Spleen (tissue), 11 donors: ENCODE measurements around the gene CEACAM4. TPM values are rescaled to one million over a fixed set of nuclear protein-coding genes. Genes with fewer than 3 reads are reported as not detected.

Experiments used
- DNase-seq: peaks from one replicate; pipeline ENCODE4 v3.0.0-alpha.2; 2020
- H3K27ac ChIP-seq, 8 donors: fragments of 200-600 bp; sonication (generic) in 7 of 8; 1 replicate in 4 of 8; 2 replicates in 4 of 8; pipeline versions ENCODE4 v1.5.0 to v1.8.0; 2016 to 2021; ENCODE audit warnings: inconsistent platforms in 4 of 8, mild to moderate bottlenecking in 4 of 8, moderate library complexity in 1 of 8
- H3K27me3 ChIP-seq, 7 donors: fragments of 200-600 bp; sonication (generic) in 6 of 7; replicated peaks in 1 of 7; 1 replicate in 4 of 7; 2 replicates in 3 of 7; pipeline versions ENCODE4 v1.5.0 to v1.8.0; 2016 to 2021; ENCODE audit warnings: inconsistent platforms in 3 of 7, mild to moderate bottlenecking in 1 of 7
- H3K36me3 ChIP-seq, 6 donors: fragments of 200-600 bp; sonication (generic) in 5 of 6; 1 replicate in 4 of 6; 2 replicates in 2 of 6; pipeline versions ENCODE4 v1.5.0 to v1.8.0; 2016 to 2021; ENCODE audit warnings: inconsistent platforms in 2 of 6
- H3K4me1 ChIP-seq, 6 donors: fragments of 200-600 bp; sonication (generic) in 5 of 6; 1 replicate in 3 of 6; 2 replicates in 3 of 6; pipeline versions ENCODE4 v1.5.0 to v1.8.0; 2016 to 2021; ENCODE audit warnings: inconsistent platforms in 3 of 6
- H3K4me3 ChIP-seq, 8 donors: fragments of 200-600 bp; sonication (generic) in 7 of 8; 1 replicate in 4 of 8; 2 replicates in 4 of 8; pipeline versions ENCODE4 v1.5.0 to v1.8.0; 2016 to 2021; ENCODE audit warnings: inconsistent platforms in 4 of 8, mild to moderate bottlenecking in 4 of 8, moderate library complexity in 2 of 8
- H3K9me3 ChIP-seq, 8 donors: fragments of 200-600 bp; sonication (generic) in 7 of 8; 1 replicate in 4 of 8; 2 replicates in 4 of 8; pipeline versions ENCODE4 v1.5.0 to v1.8.0; 2016 to 2021; ENCODE audit warnings: inconsistent platforms in 4 of 8
- POLR2A ChIP-seq, 3 donors: fragments of 450-650 bp; IDR thresholded peaks; one replicate each; pipeline ENCODE4 v1.5.1; 2017; ENCODE audit warnings: antibody characterized with exemption in 3 of 3, mild to moderate bottlenecking in 1 of 3
- POLR2AphosphoS5 ChIP-seq, 3 donors: sonication (generic); formaldehyde crosslinking; IDR thresholded peaks; one replicate each; pipeline ENCODE4 v1.5.1; 2017; ENCODE audit warnings: antibody characterized with exemption in 3 of 3
- whole genome bisulfite sequencing, 5 donors: extraction: QIAGEN DNeasy Blood & Tissue Kit in 3 of 5; methylation state at CpG; one replicate each; pipeline versions ENCODE4 v1.1.5 to v1.1.7; 2013 to 2018; 5-methylcytosine and 5-hydroxymethylcytosine counted together
- intact Hi-C: fragments of 100-400 bp; cut with DNase I; formaldehyde crosslinking; loops from one replicate; pipeline ENCODE4 v1.15.0; 2023; ENCODE audit warnings: low total_unique reads
- polyA plus RNA-seq, 3 donors: library from polyadenylated mRNA; stranded (reverse); fragments of 200-250 nt; gene quantifications; one replicate each; pipeline ENCODE4 v1.2.1, GENCODE V29; 2013
- total RNA-seq, 7 donors: library from RNA; depleted of rRNA in 3 of 7; stranded (reverse); fragments of >200 nt in 3 of 7; fragmentation: NEBNext Ultra II Directional in 4 of 7; extraction: Animal tissue kit (Norgen Biotek cat#: 25700) in 4 of 7; gene quantifications; one replicate each; pipeline versions ENCODE4 v1.1.0 to v1.2.1, GENCODE V29; 2016 to 2021
- TF ChIP-seq, protein P1 (sequence below), 11 experiments: fragments of 200-600 bp in 7 of 11; fragments of 450-650 bp in 4 of 11; sonication (generic) in 4 of 11; IDR thresholded peaks in 8 of 11; conservative IDR thresholded peaks in 3 of 11; 1 replicate in 7 of 11; 2 replicates in 4 of 11; pipeline versions ENCODE4 v1.4.0 to v1.8.0; 2016 to 2021; ENCODE audit warnings: antibody characterized with exemption in 11 of 11, inconsistent platforms in 4 of 11, mild to moderate bottlenecking in 1 of 11
- donor health status: healthy with polysubstance abuse.
- donor health status: DM: no; HTN: no; CAD: no; lungs with moderate emphysema.
- donor health status: DM: no; HTN: no; CAD: no.
- donor health status: Bipolar disorder and iron deficiency.
- donor health status: healthy.
- donor health status: DM: no; HTN: no; CAD: no.
- donor health status: DM: yes; HTN: yes; CAD: no.

CEACAM4 gene
- total and polyA plus RNA-seq, 10 donors = 3.3 to 76.4 (median 20.7) TPM

DNA sequence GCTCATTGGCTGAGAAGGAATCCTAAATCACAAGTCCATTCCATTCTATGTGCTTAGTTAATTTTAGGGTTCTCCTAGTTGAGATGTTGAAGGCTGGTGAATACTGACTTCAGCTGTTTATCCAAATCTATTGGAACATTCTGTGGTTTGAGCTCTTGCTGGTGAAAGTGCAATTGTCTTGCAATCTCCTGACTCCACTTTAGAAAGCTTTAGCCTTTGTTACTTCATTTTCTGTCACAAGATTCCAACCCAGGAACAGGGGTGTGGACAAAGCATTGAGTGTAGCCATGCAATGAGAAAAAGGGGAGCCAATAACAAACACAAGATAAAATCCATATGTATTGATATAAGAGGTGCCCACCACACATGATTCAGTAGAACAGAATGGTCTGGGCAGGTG is 35.9 kb downstream of the CEACAM4 start:
- TF ChIP-seq POLR2A (IDR thresholded peaks at IDR 0.05) = no peak
- no peak for TF ChIP-seq POLR2AphosphoS5 (IDR thresholded peaks at IDR 0.05)
- TF ChIP-seq, protein P1, sequence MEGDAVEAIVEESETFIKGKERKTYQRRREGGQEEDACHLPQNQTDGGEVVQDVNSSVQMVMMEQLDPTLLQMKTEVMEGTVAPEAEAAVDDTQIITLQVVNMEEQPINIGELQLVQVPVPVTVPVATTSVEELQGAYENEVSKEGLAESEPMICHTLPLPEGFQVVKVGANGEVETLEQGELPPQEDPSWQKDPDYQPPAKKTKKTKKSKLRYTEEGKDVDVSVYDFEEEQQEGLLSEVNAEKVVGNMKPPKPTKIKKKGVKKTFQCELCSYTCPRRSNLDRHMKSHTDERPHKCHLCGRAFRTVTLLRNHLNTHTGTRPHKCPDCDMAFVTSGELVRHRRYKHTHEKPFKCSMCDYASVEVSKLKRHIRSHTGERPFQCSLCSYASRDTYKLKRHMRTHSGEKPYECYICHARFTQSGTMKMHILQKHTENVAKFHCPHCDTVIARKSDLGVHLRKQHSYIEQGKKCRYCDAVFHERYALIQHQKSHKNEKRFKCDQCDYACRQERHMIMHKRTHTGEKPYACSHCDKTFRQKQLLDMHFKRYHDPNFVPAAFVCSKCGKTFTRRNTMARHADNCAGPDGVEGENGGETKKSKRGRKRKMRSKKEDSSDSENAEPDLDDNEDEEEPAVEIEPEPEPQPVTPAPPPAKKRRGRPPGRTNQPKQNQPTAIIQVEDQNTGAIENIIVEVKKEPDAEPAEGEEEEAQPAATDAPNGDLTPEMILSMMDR (IDR thresholded peaks at IDR 0.05 in 8 of 11, conservative IDR thresholded peaks at IDR 0.05 in 3 of 11) = no peak
- H3K36me3 ChIP-seq = peaks cover 0 to 34% (median 0%) of the 10 kb centered on the region in 6 donors
- peaks cover 0 to 14% (median 0%) of the 10 kb centered on the region in 7 donors for H3K27me3 ChIP-seq
- peak overlapping the region in 3 of 8 donors; percentile 32 to 65 (median 46) for H3K27ac ChIP-seq
- peaks cover 0 to 12% (median 9%) of the 10 kb centered on the region in 6 donors for H3K4me1 ChIP-seq
- intact Hi-C loops = no loop called here
- DNase-seq = no peak
- H3K9me3 ChIP-seq = no peaks in the 10 kb centered on the region
- no peak overlapping the region for H3K4me3 ChIP-seq

DNA sequence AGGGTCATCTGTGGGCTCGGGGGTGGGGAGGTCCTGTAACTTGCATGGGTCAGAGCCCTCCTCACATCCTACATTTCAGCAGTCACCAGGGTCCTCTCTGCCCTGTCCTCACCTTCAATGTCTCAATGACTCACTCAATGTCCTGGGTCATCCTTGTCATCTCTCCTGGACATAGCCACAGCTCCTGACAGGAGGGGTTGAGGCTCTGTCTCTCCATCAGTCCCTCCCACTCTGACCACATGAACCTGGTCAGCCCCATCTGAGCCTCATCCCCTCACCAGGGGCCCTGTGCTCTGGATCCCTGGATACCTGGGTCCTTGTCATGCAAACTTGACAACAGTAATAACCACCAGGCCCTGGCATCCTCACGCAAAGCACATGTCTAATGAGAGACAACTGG is 37.5 kb downstream of the CEACAM4 start:
- TF ChIP-seq POLR2A (IDR thresholded peaks at IDR 0.05) = no peak
- no peak for TF ChIP-seq POLR2AphosphoS5 (IDR thresholded peaks at IDR 0.05)

DNA sequence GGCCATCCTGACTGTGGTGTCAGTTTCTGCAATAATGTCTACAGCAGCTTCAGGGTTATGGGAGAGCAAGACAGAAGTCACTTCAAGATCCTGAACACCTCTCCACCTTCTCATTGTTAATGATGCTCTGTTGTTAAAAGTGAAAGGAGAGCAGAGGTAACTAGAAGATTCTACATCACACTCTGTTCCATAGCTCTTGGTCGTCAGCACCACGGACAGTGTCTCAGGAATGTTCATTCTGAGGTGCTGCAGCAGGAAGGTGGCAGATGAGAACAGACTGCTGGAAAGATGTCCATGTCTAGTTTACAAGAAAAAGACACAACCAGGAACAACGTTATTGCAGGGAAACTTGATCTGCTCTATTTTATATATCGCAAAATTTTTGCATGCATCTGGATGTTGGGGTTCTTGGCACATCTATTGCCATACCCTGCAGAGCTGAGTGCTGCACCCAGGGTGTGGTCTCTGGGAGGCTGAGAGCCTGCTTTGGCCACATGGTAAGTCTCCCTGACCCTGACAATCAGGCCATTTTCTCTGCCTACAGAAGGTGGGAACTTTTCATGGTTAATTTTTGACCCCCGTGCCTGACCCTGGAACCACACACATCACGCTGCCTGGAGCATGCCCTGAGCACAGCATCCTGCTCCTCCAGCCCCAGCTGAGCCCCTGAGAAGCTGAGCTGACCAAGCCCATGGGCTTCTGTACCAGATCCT is 38.2 kb downstream of the CEACAM4 start:
- intact Hi-C loops = no loop called here
- peak; percentile 23 for DNase-seq
- 44 to 56% (median 51%) methylated on average over 6 of the region's 6 CpGs for WGBS, 5 donors

More for the DNA sequence above, 37.5 kb downstream of the CEACAM4 start:
- H3K27me3 ChIP-seq = peaks cover 0 to 9% (median 0%) of the 10 kb centered on the region in 7 donors
- DNase-seq = no peak
- intact Hi-C loops = no loop called here
- H3K9me3 ChIP-seq = no peaks in the 10 kb centered on the region
- H3K27ac ChIP-seq = no peak overlapping the region
- peaks cover 0 to 50% (median 4%) of the 10 kb centered on the region in 6 donors for H3K36me3 ChIP-seq
- H3K4me3 ChIP-seq = no peak overlapping the region
- 56 to 73% (median 67%) methylated on average over 2 of the region's 2 CpGs for WGBS, 5 donors
- H3K4me1 ChIP-seq = no peaks in the 10 kb centered on the region

DNA sequence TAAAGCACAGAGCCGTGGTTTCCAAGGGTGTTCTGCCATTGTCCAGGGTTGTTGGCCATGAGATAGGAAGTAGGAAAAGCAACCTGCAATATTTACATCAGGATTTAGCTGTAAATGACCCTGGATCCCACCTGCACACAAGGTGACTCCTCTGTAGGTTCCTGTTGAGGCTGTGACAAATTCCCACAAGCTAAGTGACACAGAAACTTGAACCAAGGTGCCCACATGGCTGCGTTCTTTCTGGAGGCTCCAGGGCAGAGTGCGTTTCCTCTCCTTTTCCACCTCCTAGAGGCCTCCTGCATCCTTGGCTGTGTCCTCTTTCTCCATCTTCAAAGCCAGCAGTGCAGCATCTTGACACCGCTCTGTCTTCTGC is 39.0 kb downstream of the CEACAM4 start:
- no peak overlapping the region for H3K27ac ChIP-seq

More for the DNA sequence above, 38.2 kb downstream of the CEACAM4 start:
- H3K4me3 ChIP-seq = no peak overlapping the region
- no peak overlapping the region for H3K27ac ChIP-seq
- H3K27me3 ChIP-seq = peaks cover 0 to 9% (median 0%) of the 10 kb centered on the region in 7 donors
- no peaks in the 10 kb centered on the region for H3K4me1 ChIP-seq
- no peaks in the 10 kb centered on the region for H3K9me3 ChIP-seq
- TF ChIP-seq, protein P1 (IDR thresholded peaks at IDR 0.05 in 8 of 11, conservative IDR thresholded peaks at IDR 0.05 in 3 of 11) = no peak
- TF ChIP-seq POLR2AphosphoS5 (IDR thresholded peaks at IDR 0.05) = no peak
- no peak for TF ChIP-seq POLR2A (IDR thresholded peaks at IDR 0.05)
- peaks cover 0 to 57% (median 6%) of the 10 kb centered on the region in 6 donors for H3K36me3 ChIP-seq

More for the DNA sequence above, 39.0 kb downstream of the CEACAM4 start:
- H3K36me3 ChIP-seq = peaks cover 0 to 66% (median 7%) of the 10 kb centered on the region in 6 donors
- peak; percentile 16 for DNase-seq
- H3K9me3 ChIP-seq = peaks cover 0 to 5% (median 3%) of the 10 kb centered on the region in 8 donors
- H3K4me3 ChIP-seq = no peak overlapping the region
- no peaks in the 10 kb centered on the region for H3K4me1 ChIP-seq
- TF ChIP-seq, protein P1 (IDR thresholded peaks at IDR 0.05 in 8 of 11, conservative IDR thresholded peaks at IDR 0.05 in 3 of 11) = no peak
- no peak for TF ChIP-seq POLR2AphosphoS5 (IDR thresholded peaks at IDR 0.05)
- TF ChIP-seq POLR2A (IDR thresholded peaks at IDR 0.05) = no peak
- H3K27me3 ChIP-seq = peaks cover 0 to 9% (median 0%) of the 10 kb centered on the region in 7 donors
- WGBS, 5 donors = 83 to 93% (median 89%) methylated on average over 4 of the region's 4 CpGs
- intact Hi-C loops = no loop called here
